H1 (cell line): ENCODE results near the gene KLHL7. TPM values are rescaled to one million over a fixed set of nuclear protein-coding genes. Genes with fewer than 3 reads are reported as not detected.
"Not testable (repeated sequence)": the region's sequence is repeated elsewhere in the genome, so short reads cannot be mapped to it uniquely, and the experiment has no call there.

Experiments used
- CTCF ChIA-PET: fragments of 300-600 bp; sonication (Branson Sonifier 250); formaldehyde crosslinking; loops from one replicate; lab custom pipeline; 2021; ENCODE audit not compliant: partially characterized antibody; lab: Charles Lee
- POLR2A ChIA-PET: fragments of 300-600 bp; sonication (Branson Sonifier 250); formaldehyde crosslinking; loops from one replicate; lab custom pipeline; 2021; ENCODE audit warnings: inconsistent platforms; ENCODE audit not compliant: partially characterized antibody; lab: Charles Lee
- DNase-seq, 2 experiments: peaks; one replicate each; pipeline versions ENCODE4 v3.0.0 to v3.0.0-alpha.2; 2010 to 2022; ENCODE audit warnings: low spot score in 2 of 2, low read depth in 1 of 2, mixed read lengths in 1 of 2
- FAIRE-seq: peaks from 2 replicates; lab custom pipeline; 2011; peaks lifted over from hg19 to GRCh38; lab: Jason Lieb, UNC
- H2AFZ ChIP-seq: 2 replicates; pipeline ENCODE4 v1.8.1; 2012; ENCODE audit warnings: low read length, inconsistent platforms
- H2AK5ac ChIP-seq: 2 replicates; pipeline ENCODE4 v1.6.1; 2013; ENCODE audit warnings: low read depth, low read length
- H2BK120ac ChIP-seq: replicated peaks from 2 replicates; pipeline ENCODE3; 2013; ENCODE audit warnings: low read depth, low read length, inconsistent platforms
- H2BK12ac ChIP-seq: 2 replicates; pipeline ENCODE4 v1.6.1; 2013; ENCODE audit warnings: low read depth, low read length
- H2BK15ac ChIP-seq: 2 replicates; pipeline ENCODE4 v1.6.1; 2013; ENCODE audit warnings: low read length
- H2BK20ac ChIP-seq: 2 replicates; pipeline ENCODE4 v1.6.1; 2013; ENCODE audit warnings: low read length
- H2BK5ac ChIP-seq: 2 replicates; pipeline ENCODE4 v1.6.1; 2013; ENCODE audit warnings: low read depth, low read length
- H3K14ac ChIP-seq: 2 replicates; pipeline ENCODE4 v1.6.1; 2013; ENCODE audit warnings: inconsistent platforms; ENCODE audit not compliant: insufficient read length
- H3K18ac ChIP-seq: 2 replicates; pipeline ENCODE4 v1.6.1; 2013; ENCODE audit warnings: low read length; ENCODE audit errors: extremely low read depth
- H3K23ac ChIP-seq: 2 replicates; pipeline ENCODE4 v1.6.1; 2013; ENCODE audit warnings: inconsistent platforms; ENCODE audit not compliant: insufficient read length
- H3K23me2 ChIP-seq: 2 replicates; pipeline ENCODE4 v1.6.1; 2013; ENCODE audit warnings: low read depth, low read length
- H3K27ac ChIP-seq: 2 replicates; pipeline ENCODE4 v1.6.1; 2011; ENCODE audit warnings: low read depth, low read length, inconsistent platforms
- H3K27me3 ChIP-seq, 4 experiments: replicated peaks in 1 of 4; 1 replicate in 1 of 4; 2 replicates in 3 of 4; pipeline versions ENCODE4 v1.6.1 to v1.8.1; 2011 to 2013; ENCODE audit warnings: low read length in 3 of 4, mild to moderate bottlenecking in 3 of 4, inconsistent platforms in 2 of 4, mixed read lengths in 2 of 4, moderate library complexity in 1 of 4; ENCODE audit not compliant: control insufficient read depth in 3 of 4, insufficient read depth in 3 of 4; ENCODE audit errors: extremely low read depth in 1 of 4
- H3K36me3 ChIP-seq, 4 experiments: 2 replicates each; pipeline versions ENCODE4 v1.6.1 to v1.8.1; 2011 to 2013; ENCODE audit warnings: mild to moderate bottlenecking in 4 of 4, low read length in 3 of 4, moderate library complexity in 2 of 4, control low read depth in 1 of 4, inconsistent platforms in 1 of 4; ENCODE audit not compliant: insufficient read depth in 4 of 4, control insufficient read depth in 2 of 4
- H3K4ac ChIP-seq: replicated peaks from 2 replicates; pipeline ENCODE3; 2013; ENCODE audit warnings: low read length, low read depth, mixed read lengths, inconsistent platforms; ENCODE audit not compliant: insufficient read length
- H3K4me1 ChIP-seq, 4 experiments: replicated peaks in 1 of 4; 1 replicate in 1 of 4; 2 replicates in 3 of 4; pipeline versions ENCODE4 v1.6.1 to v1.8.1; 2011 to 2013; ENCODE audit warnings: low read length in 3 of 4, inconsistent platforms in 2 of 4, mixed read lengths in 1 of 4; ENCODE audit not compliant: insufficient read depth in 4 of 4, control insufficient read depth in 3 of 4
- H3K4me2 ChIP-seq, 2 experiments: 2 replicates each; pipeline versions ENCODE4 v1.6.1 to v1.8.1; 2011 to 2013; ENCODE audit warnings: low read depth in 2 of 2, low read length in 2 of 2, control low read depth in 1 of 2, inconsistent platforms in 1 of 2, mild to moderate bottlenecking in 1 of 2; ENCODE audit not compliant: insufficient read depth in 1 of 2
- H3K4me3 ChIP-seq, 4 experiments: fragments of 200-600, 300-600 bp in 1 of 4; sonication (generic), shearing (Covaris generic), sonication (Bioruptor Twin) in 1 of 4; 2 replicates each; pipeline versions ENCODE4 v1.5.1 to v1.8.1; 2011 to 2016; ENCODE audit warnings: low read length in 4 of 4, low read depth in 3 of 4, control low read depth in 2 of 4, inconsistent platforms in 2 of 4, mild to moderate bottlenecking in 2 of 4, mixed read lengths in 1 of 4, moderate library complexity in 1 of 4; ENCODE audit not compliant: insufficient read depth in 2 of 4; ENCODE audit errors: extremely low read depth in 1 of 4
- H3K56ac ChIP-seq: replicated peaks from 2 replicates; pipeline ENCODE3; 2013; ENCODE audit warnings: low read depth, mild to moderate bottlenecking, mixed read lengths, low read length, inconsistent platforms; ENCODE audit not compliant: insufficient read length
- H3K79me1 ChIP-seq: 2 replicates; pipeline ENCODE4 v1.6.1; 2013; ENCODE audit warnings: low read depth, low read length, control low read depth
- H3K79me2 ChIP-seq, 2 experiments: 2 replicates each; pipeline versions ENCODE4 v1.6.1 to v1.8.1; 2012 to 2013; ENCODE audit warnings: low read length in 2 of 2, mild to moderate bottlenecking in 2 of 2, inconsistent platforms in 1 of 2; ENCODE audit not compliant: insufficient read depth in 2 of 2, control insufficient read depth in 1 of 2
- H3K9ac ChIP-seq, 4 experiments: replicated peaks in 1 of 4; 1 replicate in 1 of 4; 2 replicates in 3 of 4; pipeline versions ENCODE4 v1.6.1 to v1.8.1; 2011 to 2013; ENCODE audit warnings: low read depth in 3 of 4, low read length in 3 of 4, control low read depth in 2 of 4, mild to moderate bottlenecking in 2 of 4, moderate library complexity in 2 of 4, inconsistent platforms in 1 of 4; ENCODE audit errors: extremely low read depth in 1 of 4
- H3K9me3 ChIP-seq, 2 experiments: 2 replicates each; pipeline versions ENCODE4 v1.6.1 to v1.8.1; 2012 to 2013; ENCODE audit warnings: mild to moderate bottlenecking in 2 of 2, moderate library complexity in 2 of 2, control low read depth in 1 of 2, inconsistent platforms in 1 of 2, low read depth in 1 of 2, low read length in 1 of 2, mixed read lengths in 1 of 2; ENCODE audit not compliant: insufficient read depth in 2 of 2
- H4K20me1 ChIP-seq, 2 experiments: replicated peaks in 1 of 2; 2 replicates each; pipeline versions ENCODE3 to v1.8.1; 2011 to 2013; ENCODE audit warnings: inconsistent platforms in 2 of 2, low read length in 2 of 2, mild to moderate bottlenecking in 1 of 2; ENCODE audit not compliant: insufficient read depth in 2 of 2, control insufficient read depth in 1 of 2
- H4K5ac ChIP-seq: 2 replicates; pipeline ENCODE4 v1.6.1; 2013; ENCODE audit warnings: low read length, low read depth, mixed read lengths, inconsistent platforms; ENCODE audit not compliant: insufficient read length
- H4K8ac ChIP-seq: 2 replicates; pipeline ENCODE4 v1.8.0; 2013; ENCODE audit warnings: mild to moderate bottlenecking, moderate library complexity, low read length, inconsistent platforms; ENCODE audit not compliant: insufficient read depth; ENCODE audit errors: extremely low read depth
- H4K91ac ChIP-seq: replicated peaks from 2 replicates; pipeline ENCODE3; 2013; ENCODE audit warnings: low read length, mixed read lengths, inconsistent platforms; ENCODE audit not compliant: insufficient read length
- CHD2 ChIP-seq: IDR thresholded peaks from 2 replicates; pipeline ENCODE4 v1.6.1; 2012; ENCODE audit warnings: low read length, improper control_type of control experiment
- POLR2A ChIP-seq, 2 experiments: IDR thresholded peaks; 1 replicate in 1 of 2; 2 replicates in 1 of 2; pipeline ENCODE4 v1.6.1; 2011; ENCODE audit warnings: low read depth in 2 of 2, low read length in 2 of 2, mild to moderate bottlenecking in 2 of 2; ENCODE audit errors: control extremely low read depth in 1 of 2
- RXRA ChIP-seq: IDR thresholded peaks from 2 replicates; pipeline ENCODE4 v1.6.1; 2011; ENCODE audit warnings: low read depth, mild to moderate bottlenecking, low read length, moderate library complexity; ENCODE audit not compliant: insufficient read depth
- TEAD4 ChIP-seq: IDR thresholded peaks from 2 replicates; pipeline ENCODE4 v1.6.1; 2012; ENCODE audit warnings: low read depth, low read length, inconsistent platforms, mixed read lengths
- WGBS, 2 experiments: shearing (Covaris generic) in 1 of 2; methylation state at CpG; one replicate each; pipeline versions ENCODE4 v1.1.6 to v1.1.7; 2013 to 2015; ENCODE audit warnings: low lambda C conversion rate in 2 of 2, mixed read lengths in 2 of 2, inconsistent platforms in 1 of 2, low coverage in 1 of 2, missing lambda C conversion rate in 1 of 2; ENCODE audit not compliant: insufficient replicate concordance in 2 of 2, insufficient coverage in 1 of 2, insufficient read length in 1 of 2; ENCODE audit errors: extremely low coverage in 1 of 2, missing lambda C conversion rate in 1 of 2; 5-methylcytosine and 5-hydroxymethylcytosine counted together
- polyA plus RNA-seq, 7 experiments: library from polyadenylated mRNA; depleted of rRNA in 3 of 7; stranded (reverse) in 5 of 7; unstranded in 2 of 7; fragments of >200 nt in 5 of 7; fragments of 200-250 nt in 2 of 7; gene quantifications; 1 replicate in 5 of 7; 2 replicates in 1 of 7; 4 replicates in 1 of 7; pipeline versions ENCODE4 v1.2.1 to v1.2.3, GENCODE V29; 2011 to 2013; ENCODE audit warnings: missing spikeins in 2 of 7, mixed read lengths in 2 of 7
- total RNA-seq: library from RNA; stranded (reverse); fragmentation: NEBNext Ultra II Directional; extraction: Animal tissue kit (Norgen Biotek cat#: 25700); gene quantifications from 2 replicates; pipeline ENCODE4 v1.2.1, GENCODE V29; 2021

The KLHL7 gene
- total and polyA plus RNA-seq, 2 of the 8 experiments (the other 6 are each of a cell fraction or from before 2014, with no cell fraction given): 65.3 to 115 TPM

DNA sequence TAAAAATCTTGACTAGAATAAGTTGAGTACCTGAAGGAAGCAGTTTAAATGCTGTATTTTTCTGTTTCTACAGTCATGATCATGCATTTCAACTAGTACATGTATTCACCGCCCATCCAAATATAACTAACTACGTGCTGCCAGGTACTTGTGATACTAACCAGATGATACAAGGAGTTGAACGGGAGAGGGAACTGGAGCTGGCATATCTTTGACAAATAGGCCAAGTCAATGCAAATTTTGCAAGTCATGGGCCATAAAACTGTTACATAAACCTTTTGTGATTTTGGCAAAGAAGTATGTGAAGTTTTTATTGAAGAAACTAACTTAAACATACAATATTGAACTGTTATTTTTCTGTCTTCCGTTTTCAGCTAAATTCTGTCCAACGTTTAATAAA lies 90.7 kb downstream of the KLHL7 start:
- H3K36me3 ChIP-seq: peaks cover 9 to 46% (median 25%) of the 10 kb centered on the region in 4 experiments
- POLR2A ChIA-PET: no interaction called here

DNA sequence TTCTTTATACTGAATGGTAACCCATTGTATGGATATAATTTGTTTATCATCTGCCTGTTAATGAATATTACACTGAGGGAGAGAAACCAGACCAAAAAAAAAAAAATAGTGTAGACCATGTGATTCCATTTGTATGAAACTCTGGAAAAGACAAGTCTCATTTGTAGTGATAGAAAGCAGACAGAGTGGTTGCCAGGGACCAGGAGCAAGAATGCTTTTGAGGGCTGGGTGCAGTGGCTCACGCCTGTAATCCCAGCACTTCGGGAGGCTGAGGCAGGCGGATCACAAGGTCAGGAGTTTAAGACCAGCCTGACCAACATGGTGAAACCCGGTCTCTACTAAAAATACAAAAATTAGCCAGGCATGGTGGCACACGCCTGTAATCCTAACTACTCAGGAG lies 92.2 kb downstream of the KLHL7 start:
- H2BK120ac ChIP-seq, H3K23ac ChIP-seq, H3K4ac ChIP-seq, POLR2A ChIA-PET, H4K8ac ChIP-seq, H3K27ac ChIP-seq, FAIRE-seq, H3K14ac ChIP-seq, H3K4me3 ChIP-seq, H3K4me2 ChIP-seq, H3K23me2 ChIP-seq, H3K9me3 ChIP-seq, H2BK5ac ChIP-seq, H3K18ac ChIP-seq, H3K79me2 ChIP-seq, H4K5ac ChIP-seq, DNase-seq, H2BK15ac ChIP-seq, H3K4me1 ChIP-seq, H3K9ac ChIP-seq, H2AK5ac ChIP-seq, H2BK20ac ChIP-seq, H3K79me1 ChIP-seq, H4K20me1 ChIP-seq, H2BK12ac ChIP-seq, CTCF ChIA-PET, H3K27me3 ChIP-seq, H2AFZ ChIP-seq, H4K91ac ChIP-seq, H3K56ac ChIP-seq: not testable (repeated sequence)
- peaks cover 9 to 39% (median 23%) of the 10 kb centered on the region in 4 experiments for H3K36me3 ChIP-seq
- WGBS, 2 experiments: 92% methylated on average over 4 of the region's 5 CpGs; no CpG with 5 or more reads in 1 of the 2 experiments

More for the DNA sequence above, 90.7 kb downstream of the KLHL7 start:
- no peak for DNase-seq
- Histone ChIP-seq H2BK20ac (no peak overlapping the region), H4K8ac (no peak overlapping the region), H3K27me3 (no peaks in the 10 kb centered on the region), H3K4ac (no peak overlapping the region)
- FAIRE-seq: no peak
- no peak for TF ChIP-seq RXRA
- no peak for TF ChIP-seq TEAD4
- TF ChIP-seq POLR2A (IDR thresholded peaks at IDR 0.05; ENCODE audit: control extremely low read depth in 1 of 2, low read depth in 2 of 2, low read length in 2 of 2): no peak
- no peak for TF ChIP-seq CHD2
- TF ChIP-seq, all 59 proteins: peak for 0
- no peaks in the 10 kb centered on the region for H3K9me3 ChIP-seq
- CTCF ChIA-PET: no interaction called here
- no peak overlapping the region for H2BK5ac ChIP-seq
- H3K56ac ChIP-seq: no peak overlapping the region
- H4K5ac ChIP-seq: no peak overlapping the region
- no peak overlapping the region for H3K14ac ChIP-seq
- H3K9ac ChIP-seq: no peak overlapping the region
- H3K27ac ChIP-seq: no peak overlapping the region
- H3K79me2 ChIP-seq: no peaks in the 10 kb centered on the region
- peaks cover 0 to 1% of the 10 kb centered on the region in 2 experiments for H4K20me1 ChIP-seq
- H4K91ac ChIP-seq: no peak overlapping the region
- no peak overlapping the region for H2BK12ac ChIP-seq
- no peak overlapping the region for H2AFZ ChIP-seq
- no peak overlapping the region for H3K18ac ChIP-seq
- WGBS, 2 experiments: 93% methylated on average over 5 of the region's 5 CpGs; no CpG with 5 or more reads in 1 of the 2 experiments
- no peak overlapping the region for H3K23ac ChIP-seq
- H2AK5ac ChIP-seq: no peak overlapping the region
- no peak overlapping the region for H3K4me3 ChIP-seq
- H3K79me1 ChIP-seq: no peaks in the 10 kb centered on the region
- no peak overlapping the region for H3K4me2 ChIP-seq
- H2BK15ac ChIP-seq: no peak overlapping the region
- no peak overlapping the region for H2BK120ac ChIP-seq
- no peaks in the 10 kb centered on the region for H3K23me2 ChIP-seq
- H3K4me1 ChIP-seq: no peaks in the 10 kb centered on the region
